ENCODE results near the gene NCAPH2.

Gene NCAPH2

GRCh38 chr22:50545522-50546325, 37.7 kb downstream of the NCAPH2 start, which contains the start of gene KLHDC7B (continued):
- TF ChIP-seq CTCF (tag by site-specific recombination; IDR thresholded peaks at IDR 0.05): peak; percentile 40; the same call in 1 of the 2 replicates
- no peak for TF ChIP-seq ZNF354C (tag by site-specific recombination; IDR thresholded peaks at IDR 0.05; ENCODE audit: borderline replicate concordance, low read depth)
- no peak for TF ChIP-seq ZNF19 (tag by site-specific recombination; IDR thresholded peaks at IDR 0.05; ENCODE audit: low read depth)
- TF ChIP-seq ZNF24 (tag by site-specific recombination; IDR thresholded peaks at IDR 0.05): no peak
- TF ChIP-seq INSM2 (tag by site-specific recombination; IDR thresholded peaks at IDR 0.05): no peak
- TF ChIP-seq ZNF302 (tag by site-specific recombination; IDR thresholded peaks at IDR 0.05; ENCODE audit: low read depth): no peak
- TF ChIP-seq BCL11A (tag by site-specific recombination; IDR thresholded peaks at IDR 0.05; ENCODE audit: low read depth): no peak
- TF ChIP-seq ZNF18 (tag by site-specific recombination; IDR thresholded peaks at IDR 0.05): no peak
- no peak for TF ChIP-seq ZNF623 (tag by site-specific recombination; IDR thresholded peaks at IDR 0.05)
- TF ChIP-seq ZNF639 (tag by site-specific recombination; IDR thresholded peaks at IDR 0.05): no peak
- peak; percentile 33; the same call in 1 of the 2 replicates for TF ChIP-seq ZBTB17 (tag by site-specific recombination; IDR thresholded peaks at IDR 0.05)
- peak; percentile 98 for TF ChIP-seq PRDM10 (tag by site-specific recombination; IDR thresholded peaks at IDR 0.05)
- TF ChIP-seq ZNF645 (tag by site-specific recombination; IDR thresholded peaks at IDR 0.05): no peak
- no peak for TF ChIP-seq KLF17 (tag by site-specific recombination; IDR thresholded peaks at IDR 0.05)
- no peak for TF ChIP-seq ZNF146 (tag by site-specific recombination; IDR thresholded peaks at IDR 0.05)
- no peak for TF ChIP-seq ZNF148 (tag by site-specific recombination; IDR thresholded peaks at IDR 0.05; ENCODE audit: borderline replicate concordance)
- TF ChIP-seq ZNF670 (tag by site-specific recombination; IDR thresholded peaks at IDR 0.05; ENCODE audit: low read depth): no peak
- no peak for TF ChIP-seq ZNF658 (tag by site-specific recombination; IDR thresholded peaks at IDR 0.05)
- TF ChIP-seq ZNF792 (tag by site-specific recombination; IDR thresholded peaks at IDR 0.05): no peak
